SK-N-SH (cell line): ENCODE measurements around the gene PLEKHA6. TPM values are rescaled to one million over a fixed set of nuclear protein-coding genes. Genes with fewer than 3 reads are reported as not detected.

ENCODE experiments used
- CTCF ChIA-PET: fragments of 300-600, 350-600 bp; formaldehyde crosslinking; extraction: SDS; loops from one replicate; lab custom pipeline; 2021; lab: Yijun Ruan, JAX
- POLR2A ChIA-PET: fragments of 350-600 bp; sonication (Branson Sonifier 250); formaldehyde crosslinking; extraction: SDS; loops from one replicate; lab custom pipeline; 2020; ENCODE audit warnings: antibody characterized with exemption, inconsistent platforms; lab: Yijun Ruan, JAX
- DNase-seq: peaks from one replicate; pipeline ENCODE4 v3.0.0; 2012
- H2AFZ ChIP-seq: fragments of 200-600 bp; sonication (generic); 2 replicates; pipeline ENCODE4 v1.8.1; 2016; ENCODE audit warnings: antibody characterized with exemption, mild to moderate bottlenecking, low read depth
- H3F3A ChIP-seq: fragments of 200-600 bp; sonication (generic); replicated peaks from 2 replicates; pipeline ENCODE3; 2016; ENCODE audit warnings: antibody characterized with exemption, mild to moderate bottlenecking; ENCODE audit not compliant: insufficient read depth
- H3K27ac ChIP-seq, 2 experiments: fragments of 200-500 bp in 1 of 2; fragments of 200-600 bp in 1 of 2; sonication (Bioruptor generic) in 1 of 2; sonication (generic), shearing (Covaris generic) in 1 of 2; 2 replicates each; pipeline versions ENCODE4 v1.5.1 to v1.6.1; 2014 to 2016; ENCODE audit warnings: low read depth in 2 of 2, inconsistent platforms in 1 of 2, low read length in 1 of 2, mild to moderate bottlenecking in 1 of 2, mixed read lengths in 1 of 2
- H3K27me3 ChIP-seq: fragments of 200-600 bp; sonication (generic), shearing (Covaris generic); 2 replicates; pipeline ENCODE4 v1.6.1; 2016; ENCODE audit warnings: mixed run types; ENCODE audit not compliant: insufficient read depth
- H3K36me3 ChIP-seq, 2 experiments: fragments of 200-500 bp in 1 of 2; fragments of 200-600 bp in 1 of 2; sonication (Bioruptor generic) in 1 of 2; sonication (generic) in 1 of 2; replicated peaks in 1 of 2; 2 replicates each; pipeline versions ENCODE3 to v1.5.1; 2014 to 2016; ENCODE audit warnings: low read length in 1 of 2, mild to moderate bottlenecking in 1 of 2; ENCODE audit not compliant: insufficient read depth in 2 of 2, control insufficient read depth in 1 of 2
- H3K4me1 ChIP-seq, 2 experiments: fragments of 200-500 bp in 1 of 2; fragments of 200-600 bp in 1 of 2; sonication (Bioruptor generic) in 1 of 2; sonication (generic), shearing (Covaris generic) in 1 of 2; 2 replicates each; pipeline versions ENCODE4 v1.5.1 to v1.6.1; 2014 to 2016; ENCODE audit warnings: low read depth in 1 of 2, low read length in 1 of 2, mixed run types in 1 of 2; ENCODE audit not compliant: insufficient read depth in 2 of 2, control insufficient read depth in 1 of 2
- H3K4me2 ChIP-seq: fragments of 200-600 bp; sonication (generic), shearing (Covaris generic); 2 replicates; pipeline ENCODE4 v1.6.1; 2017; ENCODE audit warnings: mixed run types
- H3K4me3 ChIP-seq, 2 experiments: fragments of 200-500 bp in 1 of 2; fragments of 200-600 bp in 1 of 2; sonication (Bioruptor generic) in 1 of 2; sonication (generic), shearing (Covaris generic) in 1 of 2; 2 replicates each; pipeline versions ENCODE4 v1.5.1 to v1.8.1; 2014 to 2016; ENCODE audit warnings: low read depth in 2 of 2, inconsistent platforms in 1 of 2, low read length in 1 of 2, mild to moderate bottlenecking in 1 of 2, mixed read lengths in 1 of 2, moderate library complexity in 1 of 2
- H3K79me2 ChIP-seq: fragments of 200-600 bp; sonication (generic); 2 replicates; pipeline ENCODE4 v1.8.1; 2017; ENCODE audit warnings: mild to moderate bottlenecking; ENCODE audit not compliant: insufficient read depth
- H3K9ac ChIP-seq: fragments of 200-600 bp; sonication (generic); 2 replicates; pipeline ENCODE4 v1.6.1; 2017; ENCODE audit warnings: mixed run types
- H3K9me2 ChIP-seq: fragments of 200-600 bp; sonication (generic); 2 replicates; pipeline ENCODE4 v1.6.1; 2017; ENCODE audit warnings: mixed run types
- H3K9me3 ChIP-seq: fragments of 200-600 bp; sonication (generic); 2 replicates; pipeline ENCODE4 v1.6.1; 2017; ENCODE audit warnings: mixed run types, mild to moderate bottlenecking, moderate library complexity
- H4K20me1 ChIP-seq: fragments of 200-600 bp; sonication (generic); 2 replicates; pipeline ENCODE4 v1.6.1; 2017; ENCODE audit warnings: mild to moderate bottlenecking, mixed run types; ENCODE audit not compliant: insufficient read depth
- ELF1 ChIP-seq: IDR thresholded peaks from 2 replicates; pipeline ENCODE4 v1.4.0; 2012
- FOSL2 ChIP-seq: IDR thresholded peaks from 2 replicates; pipeline ENCODE4 v1.4.0; 2012; ENCODE audit warnings: low read depth, mild to moderate bottlenecking, moderate library complexity, borderline replicate concordance
- FOXJ3 ChIP-seq: sonication (generic); formaldehyde crosslinking; IDR thresholded peaks from 2 replicates; pipeline ENCODE4 v1.5.1; 2020; ENCODE audit warnings: mild to moderate bottlenecking, missing genetic modification reagents
- GABPA ChIP-seq: IDR thresholded peaks from 2 replicates; pipeline ENCODE4 v1.4.0; 2012; ENCODE audit warnings: low read depth, mild to moderate bottlenecking
- MEF2A ChIP-seq: IDR thresholded peaks from 2 replicates; pipeline ENCODE4 v1.4.0; 2012; ENCODE audit warnings: low read depth, borderline replicate concordance
- NFIC ChIP-seq: IDR thresholded peaks from 2 replicates; pipeline ENCODE4 v1.4.0; 2012; ENCODE audit warnings: borderline replicate concordance
- NRF1 ChIP-seq: IDR thresholded peaks from 2 replicates; pipeline ENCODE4 v1.6.1; 2012; ENCODE audit warnings: low read depth, mild to moderate bottlenecking, low read length
- POLR2AphosphoS5 ChIP-seq: IDR thresholded peaks from 2 replicates; pipeline ENCODE4 v1.6.1; 2012; ENCODE audit warnings: low read depth, low read length
- RAD21 ChIP-seq: IDR thresholded peaks from 2 replicates; pipeline ENCODE4 v1.6.1; 2012; ENCODE audit warnings: mild to moderate bottlenecking, low read length
- RCOR1 ChIP-seq: fragments of 150-350 bp; IDR thresholded peaks from 2 replicates; pipeline ENCODE4 v1.6.1; 2017; ENCODE audit warnings: antibody characterized with exemption, low read length
- RXRA ChIP-seq: IDR thresholded peaks from 2 replicates; pipeline ENCODE4 v1.4.0; 2012; ENCODE audit warnings: low read depth, mild to moderate bottlenecking, borderline replicate concordance
- TCF12 ChIP-seq: IDR thresholded peaks from 2 replicates; pipeline ENCODE4 v1.4.0; 2012
- WGBS: methylation state at CpG from one replicate; pipeline ENCODE4 v1.1.6; 2017; ENCODE audit warnings: low lambda C conversion rate; 5-methylcytosine and 5-hydroxymethylcytosine counted together
- polyA plus RNA-seq, 3 experiments: library from polyadenylated mRNA; depleted of rRNA; stranded (reverse); fragments of >200 nt; gene quantifications; 2 replicates each; pipeline ENCODE4 v1.2.3, GENCODE V29; 2012
- TF ChIP-seq, protein P1 (sequence below): IDR thresholded peaks from 2 replicates; pipeline ENCODE4 v1.6.1; 2012; ENCODE audit warnings: mild to moderate bottlenecking, low read depth, low read length, moderate library complexity
- TF ChIP-seq, protein P2 (sequence below): IDR thresholded peaks from 2 replicates; pipeline ENCODE4 v1.4.0; 2012; ENCODE audit warnings: low read depth, borderline replicate concordance
- TF ChIP-seq, protein P3 (sequence below): IDR thresholded peaks from 2 replicates; pipeline ENCODE4; 2012
- TF ChIP-seq, protein P4 (sequence below): fragments of 150-350 bp; IDR thresholded peaks from 2 replicates; pipeline ENCODE4 v1.6.1; 2016; ENCODE audit warnings: mild to moderate bottlenecking, low read depth, low read length
- TF ChIP-seq, protein P5 (sequence below): IDR thresholded peaks from 2 replicates; pipeline ENCODE4 v1.4.0; 2012; ENCODE audit warnings: low read depth, borderline replicate concordance

Gene PLEKHA6
- polyA plus RNA-seq, 1 of the 3 experiments (the other 2 are of a cell fraction), result 1.2 TPM

DNA sequence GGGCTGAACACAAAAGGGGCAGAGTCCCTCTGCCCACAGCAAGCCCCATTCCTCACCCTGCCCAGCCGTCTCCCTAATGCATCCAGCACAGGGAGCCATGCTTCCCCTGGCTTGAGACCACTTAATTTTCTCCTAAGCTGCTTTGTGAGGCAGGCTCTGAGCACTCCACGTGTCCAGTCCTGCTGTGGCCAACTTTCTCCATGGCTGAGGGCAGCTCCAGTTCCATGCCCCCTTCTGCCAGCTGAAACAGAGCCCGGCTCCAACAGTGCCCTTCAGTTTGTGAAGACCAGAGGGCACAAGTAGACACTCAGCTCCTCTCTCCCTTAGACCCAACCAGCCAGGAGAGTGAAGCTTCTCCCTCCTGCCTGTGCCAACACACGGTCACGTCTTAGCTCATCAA, 33.8 kb downstream of the PLEKHA6 start:
- Histone ChIP-seq H3K9me3 (no peaks in the 10 kb centered on the region), H3K27ac (no peak overlapping the region; a peak in 1 of 4 replicates), H3F3A (no peaks in the 10 kb centered on the region), H3K4me1 (peaks cover 0 to 40% of the 10 kb centered on the region in 2 experiments; a peak in 2 of 4 replicates), H3K36me3 (no peaks in the 10 kb centered on the region), H3K79me2 (no peaks in the 10 kb centered on the region), H3K9me2 (no peaks in the 10 kb centered on the region), H3K4me2 (no peak overlapping the region), H4K20me1 (no peaks in the 10 kb centered on the region), H3K9ac (no peak overlapping the region), H3K4me3 (no peak overlapping the region), H2AFZ (no peak overlapping the region), H3K27me3 (peaks cover 9% of the 10 kb centered on the region; the same call in 1 of the 2 replicates)
- ChIA-PET POLR2A (no interaction called here), CTCF (interaction anchor here (0.6 to 1.3 kb wide), 3 partner anchors 27 to 68 kb away, joined by 3 to 5 read pairs (median 3); no protein-coding TSS in a partner anchor)
- DNase-seq, result no peak
- WGBS, result 54% methylated on average over 4 of the region's 5 CpGs
- TF ChIP-seq, protein P1, sequence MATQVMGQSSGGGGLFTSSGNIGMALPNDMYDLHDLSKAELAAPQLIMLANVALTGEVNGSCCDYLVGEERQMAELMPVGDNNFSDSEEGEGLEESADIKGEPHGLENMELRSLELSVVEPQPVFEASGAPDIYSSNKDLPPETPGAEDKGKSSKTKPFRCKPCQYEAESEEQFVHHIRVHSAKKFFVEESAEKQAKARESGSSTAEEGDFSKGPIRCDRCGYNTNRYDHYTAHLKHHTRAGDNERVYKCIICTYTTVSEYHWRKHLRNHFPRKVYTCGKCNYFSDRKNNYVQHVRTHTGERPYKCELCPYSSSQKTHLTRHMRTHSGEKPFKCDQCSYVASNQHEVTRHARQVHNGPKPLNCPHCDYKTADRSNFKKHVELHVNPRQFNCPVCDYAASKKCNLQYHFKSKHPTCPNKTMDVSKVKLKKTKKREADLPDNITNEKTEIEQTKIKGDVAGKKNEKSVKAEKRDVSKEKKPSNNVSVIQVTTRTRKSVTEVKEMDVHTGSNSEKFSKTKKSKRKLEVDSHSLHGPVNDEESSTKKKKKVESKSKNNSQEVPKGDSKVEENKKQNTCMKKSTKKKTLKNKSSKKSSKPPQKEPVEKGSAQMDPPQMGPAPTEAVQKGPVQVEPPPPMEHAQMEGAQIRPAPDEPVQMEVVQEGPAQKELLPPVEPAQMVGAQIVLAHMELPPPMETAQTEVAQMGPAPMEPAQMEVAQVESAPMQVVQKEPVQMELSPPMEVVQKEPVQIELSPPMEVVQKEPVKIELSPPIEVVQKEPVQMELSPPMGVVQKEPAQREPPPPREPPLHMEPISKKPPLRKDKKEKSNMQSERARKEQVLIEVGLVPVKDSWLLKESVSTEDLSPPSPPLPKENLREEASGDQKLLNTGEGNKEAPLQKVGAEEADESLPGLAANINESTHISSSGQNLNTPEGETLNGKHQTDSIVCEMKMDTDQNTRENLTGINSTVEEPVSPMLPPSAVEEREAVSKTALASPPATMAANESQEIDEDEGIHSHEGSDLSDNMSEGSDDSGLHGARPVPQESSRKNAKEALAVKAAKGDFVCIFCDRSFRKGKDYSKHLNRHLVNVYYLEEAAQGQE, result no peak
- TF ChIP-seq FOXJ3 (CRISPR knock-in tag), result no peak
- no peak for TF ChIP-seq RCOR1
- no peak for TF ChIP-seq TCF12
- no peak for TF ChIP-seq POLR2AphosphoS5
- no peak for TF ChIP-seq RAD21
- TF ChIP-seq NRF1, result no peak
- TF ChIP-seq MEF2A, result no peak
- TF ChIP-seq NFIC, result no peak
- no peak for TF ChIP-seq ELF1
- TF ChIP-seq, protein P2, sequence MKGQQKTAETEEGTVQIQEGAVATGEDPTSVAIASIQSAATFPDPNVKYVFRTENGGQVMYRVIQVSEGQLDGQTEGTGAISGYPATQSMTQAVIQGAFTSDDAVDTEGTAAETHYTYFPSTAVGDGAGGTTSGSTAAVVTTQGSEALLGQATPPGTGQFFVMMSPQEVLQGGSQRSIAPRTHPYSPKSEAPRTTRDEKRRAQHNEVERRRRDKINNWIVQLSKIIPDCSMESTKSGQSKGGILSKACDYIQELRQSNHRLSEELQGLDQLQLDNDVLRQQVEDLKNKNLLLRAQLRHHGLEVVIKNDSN, result no peak
- TF ChIP-seq RXRA, result no peak
- TF ChIP-seq, protein P3, sequence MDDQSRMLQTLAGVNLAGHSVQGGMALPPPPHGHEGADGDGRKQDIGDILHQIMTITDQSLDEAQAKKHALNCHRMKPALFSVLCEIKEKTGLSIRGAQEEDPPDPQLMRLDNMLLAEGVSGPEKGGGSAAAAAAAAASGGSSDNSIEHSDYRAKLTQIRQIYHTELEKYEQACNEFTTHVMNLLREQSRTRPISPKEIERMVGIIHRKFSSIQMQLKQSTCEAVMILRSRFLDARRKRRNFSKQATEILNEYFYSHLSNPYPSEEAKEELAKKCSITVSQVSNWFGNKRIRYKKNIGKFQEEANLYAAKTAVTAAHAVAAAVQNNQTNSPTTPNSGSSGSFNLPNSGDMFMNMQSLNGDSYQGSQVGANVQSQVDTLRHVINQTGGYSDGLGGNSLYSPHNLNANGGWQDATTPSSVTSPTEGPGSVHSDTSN, result no peak
- TF ChIP-seq, protein P4, sequence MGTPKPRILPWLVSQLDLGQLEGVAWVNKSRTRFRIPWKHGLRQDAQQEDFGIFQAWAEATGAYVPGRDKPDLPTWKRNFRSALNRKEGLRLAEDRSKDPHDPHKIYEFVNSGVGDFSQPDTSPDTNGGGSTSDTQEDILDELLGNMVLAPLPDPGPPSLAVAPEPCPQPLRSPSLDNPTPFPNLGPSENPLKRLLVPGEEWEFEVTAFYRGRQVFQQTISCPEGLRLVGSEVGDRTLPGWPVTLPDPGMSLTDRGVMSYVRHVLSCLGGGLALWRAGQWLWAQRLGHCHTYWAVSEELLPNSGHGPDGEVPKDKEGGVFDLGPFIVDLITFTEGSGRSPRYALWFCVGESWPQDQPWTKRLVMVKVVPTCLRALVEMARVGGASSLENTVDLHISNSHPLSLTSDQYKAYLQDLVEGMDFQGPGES, result no peak
- no peak for TF ChIP-seq GABPA
- TF ChIP-seq, protein P5, sequence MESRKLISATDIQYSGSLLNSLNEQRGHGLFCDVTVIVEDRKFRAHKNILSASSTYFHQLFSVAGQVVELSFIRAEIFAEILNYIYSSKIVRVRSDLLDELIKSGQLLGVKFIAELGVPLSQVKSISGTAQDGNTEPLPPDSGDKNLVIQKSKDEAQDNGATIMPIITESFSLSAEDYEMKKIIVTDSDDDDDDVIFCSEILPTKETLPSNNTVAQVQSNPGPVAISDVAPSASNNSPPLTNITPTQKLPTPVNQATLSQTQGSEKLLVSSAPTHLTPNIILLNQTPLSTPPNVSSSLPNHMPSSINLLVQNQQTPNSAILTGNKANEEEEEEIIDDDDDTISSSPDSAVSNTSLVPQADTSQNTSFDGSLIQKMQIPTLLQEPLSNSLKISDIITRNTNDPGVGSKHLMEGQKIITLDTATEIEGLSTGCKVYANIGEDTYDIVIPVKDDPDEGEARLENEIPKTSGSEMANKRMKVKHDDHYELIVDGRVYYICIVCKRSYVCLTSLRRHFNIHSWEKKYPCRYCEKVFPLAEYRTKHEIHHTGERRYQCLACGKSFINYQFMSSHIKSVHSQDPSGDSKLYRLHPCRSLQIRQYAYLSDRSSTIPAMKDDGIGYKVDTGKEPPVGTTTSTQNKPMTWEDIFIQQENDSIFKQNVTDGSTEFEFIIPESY, result no peak
- no peak for TF ChIP-seq FOSL2
